K562 (cell line): Measurements from ENCODE around the gene TNFRSF18. TPM values are rescaled to one million over a fixed set of nuclear protein-coding genes. Genes with fewer than 3 reads are reported as not detected.
A peak's percentile ranks its signal among the peaks of the same experiment; 100 is the strongest.

Experiments
- ATAC-seq: fragments of 200-7000 bp; cut with Tn5 transposase; 3 replicates; pipeline ENCODE4 v1.9.1; 2020; ENCODE audit warnings: moderate library complexity
- BruUV-seq: library from RNA; stranded (reverse); fragments of 400-500 nt; replicated peaks from 2 replicates; lab custom pipeline; 2021; lab: Mats Ljungman, UMichigan
- CTCF ChIA-PET: fragments of 300-600 bp; formaldehyde crosslinking; extraction: SDS; loops from one replicate; lab custom pipeline; 2021; ENCODE audit warnings: low intra/inter-chr PET ratio; lab: Yijun Ruan, JAX
- POLR2A ChIA-PET: fragments of 300-600, 350-650 bp; sonication (Branson Sonifier 250); formaldehyde crosslinking; extraction: SDS; loops from one replicate; lab custom pipeline; 2021; ENCODE audit warnings: antibody characterized with exemption, inconsistent platforms; lab: Yijun Ruan, JAX
- DNase-seq, 4 experiments: peaks; one replicate each; pipeline versions ENCODE4 v3.0.0 to v3.0.0-alpha.2; 2011 to 2018; ENCODE audit warnings: low spot score in 3 of 4, mixed read lengths in 3 of 4; ENCODE audit errors: extremely low read depth in 1 of 4
- FAIRE-seq: peaks from 2 replicates; lab custom pipeline; 2011; peaks lifted over from hg19 to GRCh38; lab: Jason Lieb, UNC
- H2AFZ ChIP-seq: 2 replicates; pipeline ENCODE4 v1.6.0; 2011; ENCODE audit warnings: low read depth, low read length, control low read depth, inconsistent platforms
- H3K27ac ChIP-seq: fragments of 200-600 bp; 3 replicates; pipeline ENCODE4 v1.8.0; 2011; ENCODE audit warnings: low read depth, mild to moderate bottlenecking, control low read depth, inconsistent platforms, low read length, moderate library complexity, mixed read lengths; ENCODE audit errors: extremely low read depth
- H3K27me3 ChIP-seq, 2 experiments: fragments of 300-600 bp in 1 of 2; 2 replicates in 1 of 2; 3 replicates in 1 of 2; pipeline versions ENCODE4 v1.6.0 to v1.8.0; 2011; ENCODE audit warnings: inconsistent platforms in 2 of 2, low read length in 2 of 2, mild to moderate bottlenecking in 1 of 2, mixed read lengths in 1 of 2, moderate library complexity in 1 of 2; ENCODE audit not compliant: control insufficient read depth in 2 of 2, insufficient read depth in 2 of 2
- H3K36me3 ChIP-seq: fragments of 300-600 bp; 3 replicates; pipeline ENCODE4 v1.8.0; 2011; ENCODE audit warnings: mild to moderate bottlenecking, low read length, inconsistent platforms; ENCODE audit not compliant: control insufficient read depth, insufficient read depth
- H3K4me1 ChIP-seq, 2 experiments: fragments of 200-600 bp in 1 of 2; replicated peaks in 1 of 2; 2 replicates in 1 of 2; 3 replicates in 1 of 2; pipeline versions ENCODE4 v1.5.1 to v1.8.0; 2011; ENCODE audit warnings: inconsistent platforms in 2 of 2, low read length in 2 of 2, mild to moderate bottlenecking in 1 of 2, mixed read lengths in 1 of 2, moderate library complexity in 1 of 2; ENCODE audit not compliant: control insufficient read depth in 2 of 2, insufficient read depth in 2 of 2
- H3K4me2 ChIP-seq: 2 replicates; pipeline ENCODE4 v1.6.1; 2011; ENCODE audit warnings: low read length, control low read depth, inconsistent platforms, mixed read lengths; ENCODE audit not compliant: insufficient read depth
- H3K4me3 ChIP-seq: fragments of 200-600 bp; sonication (generic), shearing (Covaris generic); 2 replicates; pipeline ENCODE4 v1.5.1; 2016; ENCODE audit warnings: control low read depth, inconsistent platforms
- H3K79me2 ChIP-seq: fragments of 200-600 bp; 3 replicates; pipeline ENCODE4 v1.8.0; 2011; ENCODE audit warnings: low read length, inconsistent platforms; ENCODE audit not compliant: control insufficient read depth, insufficient read depth
- H3K9ac ChIP-seq, 2 experiments: 2 replicates each; pipeline versions ENCODE4 v1.6.0 to v1.6.1; 2011; ENCODE audit warnings: low read depth in 2 of 2, low read length in 2 of 2, control low read depth in 1 of 2, inconsistent platforms in 1 of 2, mild to moderate bottlenecking in 1 of 2, mixed read lengths in 1 of 2; ENCODE audit not compliant: insufficient read depth in 1 of 2
- H3K9me1 ChIP-seq: one replicate; pipeline ENCODE4 v1.6.0; 2011; ENCODE audit warnings: inconsistent platforms, mild to moderate bottlenecking, low read length, moderate library complexity; ENCODE audit not compliant: control insufficient read depth, insufficient read depth
- H3K9me3 ChIP-seq: replicated peaks from 2 replicates; pipeline ENCODE4 v1.5.1; 2011; ENCODE audit warnings: low read depth, low read length, inconsistent platforms; ENCODE audit not compliant: control insufficient read depth, insufficient read depth
- H4K20me1 ChIP-seq: replicated peaks from 2 replicates; pipeline ENCODE4 v1.6.1; 2011; ENCODE audit warnings: low read length, inconsistent platforms, mixed read lengths; ENCODE audit not compliant: control insufficient read depth, insufficient read depth
- BMI1 ChIP-seq: fragments of 150-350 bp; IDR thresholded peaks from 2 replicates; pipeline ENCODE4 v1.6.1; 2014; ENCODE audit warnings: low read length
- CTCF ChIP-seq, 3 experiments: IDR thresholded peaks in 2 of 3; conservative IDR thresholded peaks in 1 of 3; 2 replicates each; pipeline ENCODE4 v1.5.1; 2011 to 2012; ENCODE audit warnings: low read length in 3 of 3, mild to moderate bottlenecking in 3 of 3, control low read depth in 2 of 3, improper control_type of control experiment in 1 of 3, inconsistent platforms in 1 of 3, low read depth in 1 of 3, mixed read lengths in 1 of 3, moderate library complexity in 1 of 3; ENCODE audit not compliant: insufficient read depth in 2 of 3
- ETV5 ChIP-seq: sonication (generic); formaldehyde crosslinking; IDR thresholded peaks from 2 replicates; pipeline ENCODE4 v1.4.0; 2020; ENCODE audit warnings: low read depth, mild to moderate bottlenecking, missing genetic modification reagents
- HDGF ChIP-seq: fragments of 450-650 bp; IDR thresholded peaks from 2 replicates; pipeline ENCODE4 v1.6.1; 2016
- MCM2 ChIP-seq: fragments of 450-650 bp; IDR thresholded peaks from 2 replicates; pipeline ENCODE4 v1.6.1; 2017; ENCODE audit warnings: low read depth, mild to moderate bottlenecking
- NCOA4 ChIP-seq: fragments of 450-650 bp; IDR thresholded peaks from 2 replicates; pipeline ENCODE4 v1.6.1; 2018; ENCODE audit warnings: mild to moderate bottlenecking; ENCODE audit not compliant: partially characterized antibody
- NFIX ChIP-seq: fragments of 250-450 bp; sonication (Bioruptor Pico); IDR thresholded peaks from 2 replicates; pipeline ENCODE4 v1.4.0; 2020; ENCODE audit warnings: low read depth, mild to moderate bottlenecking, moderate library complexity
- PYGO2 ChIP-seq: fragments of 450-650 bp; IDR thresholded peaks from 2 replicates; pipeline ENCODE4 v1.6.1; 2016; ENCODE audit warnings: mild to moderate bottlenecking, missing genetic modification characterization, moderate library complexity, missing compliant biosample characterization
- SIN3A ChIP-seq, 2 experiments: fragments of 150-350 bp in 1 of 2; IDR thresholded peaks; 2 replicates each; pipeline ENCODE4 v1.6.1; 2011 to 2016; ENCODE audit warnings: borderline replicate concordance in 2 of 2, low read depth in 2 of 2, low read length in 2 of 2, mild to moderate bottlenecking in 2 of 2, moderate library complexity in 2 of 2; ENCODE audit not compliant: control insufficient read depth in 1 of 2
- STAG1 ChIP-seq: sonication (generic); formaldehyde crosslinking; IDR thresholded peaks from 2 replicates; pipeline ENCODE4 v1.5.0; 2020; ENCODE audit warnings: missing genetic modification reagents, borderline replicate concordance
- TAF7 ChIP-seq: fragments of 450-650 bp; IDR thresholded peaks from 2 replicates; pipeline ENCODE4 v1.6.1; 2016; ENCODE audit warnings: missing genetic modification characterization, missing compliant biosample characterization
- WGBS: fragments of 100-300 bp; shearing (Covaris generic); methylation state at CpG from one replicate; pipeline ENCODE4 v1.1.6; 2016; ENCODE audit warnings: low coverage, mixed read lengths; ENCODE audit not compliant: insufficient coverage; ENCODE audit errors: missing lambda C conversion rate; 5-methylcytosine and 5-hydroxymethylcytosine counted together
- in situ Hi-C: fragments of 300-500 bp; cut with MboI; formaldehyde crosslinking; loops from 4 replicates; pipeline ENCODE4 v1.15.0; 2018; ENCODE audit warnings: inconsistent platforms, mixed read lengths
- intact Hi-C: fragments of 100-400 bp; cut with micrococcal nuclease; formaldehyde crosslinking; loops from 2 replicates; pipeline ENCODE4 v1.14.2; 2022
- microRNA counts: library from miRNA; unstranded; fragments of <30 nt; microRNA quantifications from one replicate; lab custom pipeline; 2016
- microRNA-seq: library from miRNA; unstranded; fragments of <30 nt; microRNA quantifications from one replicate; pipeline ENCODE4, GENCODE V29; 2018; ENCODE audit warnings: borderline microRNAs expressed
- polyA plus RNA-seq, 8 experiments: library from polyadenylated mRNA; depleted of rRNA in 4 of 8; stranded (reverse) in 5 of 8; unstranded in 3 of 8; fragments of >200 nt; fragmentation: Nextera tagmentation in 2 of 8; fragmentation: Illumina TruSeq in 1 of 8; extraction: Ambion mirVana in 2 of 8; extraction: Trizol in 1 of 8; gene quantifications; 2 replicates each; pipeline versions ENCODE4 v1.2.1 to v1.2.3, GENCODE V29; 2011 to 2014; ENCODE audit warnings: inconsistent platforms in 1 of 8, missing spikeins in 1 of 8
- small RNA-seq: library from RNA; depleted of rRNA; stranded (forward); fragments of <200 nt; gene quantifications from one replicate; pipeline ENCODE3, GENCODE V24; 2014
- total RNA-seq, 7 experiments: library from RNA; depleted of rRNA in 6 of 7; stranded (reverse); fragments of >200 nt in 6 of 7; fragmentation: Illumina TruSeq in 2 of 7; extraction: Trizol in 2 of 7; gene quantifications; 2 replicates each; pipeline versions ENCODE4 v1.2.1 to v1.2.3, GENCODE V29; 2011 to 2021; ENCODE audit warnings: low replicate concordance in 1 of 7

Gene TNFRSF18
- total and polyA plus RNA-seq, 9 of the 15 experiments (the other 6 are each of a cell fraction or from before 2014, with no cell fraction given), result 0.24 to 0.27 TPM; not detected in 7

- Histone ChIP-seq H4K20me1 (peaks cover 2% of the 10 kb centered on the region; the same call in 1 of the 2 replicates), H2AFZ (no peak overlapping the region), H3K79me2 (no peaks in the 10 kb centered on the region), H3K27ac (no peak overlapping the region), H3K4me2 (no peak overlapping the region), H3K9me1 (no peaks in the 10 kb centered on the region), H3K9ac (no peak overlapping the region), H3K36me3 (no peaks in the 10 kb centered on the region), H3K9me3 (no peaks in the 10 kb centered on the region), H3K4me1 (peaks cover 25 to 58% of the 10 kb centered on the region in 2 experiments), H3K4me3 (no peak overlapping the region), H3K27me3 (peaks cover 7 to 15% of the 10 kb centered on the region in 2 experiments; a peak in 2 of 5 replicates)
- intact Hi-C loops (no loop called here), in situ Hi-C loops (no loop called here)
- ChIA-PET POLR2A (interaction anchor here (0.5 to 1.0 kb wide), 2 partner anchors 22 to 528 kb away, joined by 3 to 4 read pairs; no protein-coding TSS in a partner anchor), CTCF (no interaction called here)
- no TSS peak for BruUV-seq
- WGBS, result 24% methylated on average over 4 of the region's 4 CpGs
- no peak for FAIRE-seq
- no peak for ATAC-seq
- no peak for TF ChIP-seq MCM2
- TF ChIP-seq HDGF, result no peak
- TF ChIP-seq SIN3A (IDR thresholded peaks at IDR 0.05; ENCODE audit: borderline replicate concordance in 2 of 2, control insufficient read depth in 1 of 2, low read depth in 2 of 2, low read length in 2 of 2), result no peak
- no peak for TF ChIP-seq NCOA4
- no peak for TF ChIP-seq STAG1
- no peak for TF ChIP-seq BMI1
- TF ChIP-seq NFIX (CRISPR knock-in tag), result no peak
- TF ChIP-seq ETV5, result no peak
- no peak for TF ChIP-seq TAF7
- TF ChIP-seq PYGO2 (tag), result no peak
- TF ChIP-seq CTCF (IDR thresholded peaks at IDR 0.05 in 2 of 3, conservative IDR thresholded peaks at IDR 0.05 in 1 of 3; ENCODE audit: insufficient read depth in 2 of 3, low read depth in 1 of 3, low read length in 3 of 3), result no peak
- no peak for DNase-seq
Observed at GRCh38 chr1:1153874-1154273, 52.5 kb downstream of the TNFRSF18 start.

MicroRNAs encoded within 50 kb of the gene (microRNA counts, 767-probe panel; counts per million panel counts)
- 1,139 counts per million, percentile 25 among the panel's probes with 10 or more counts for microRNA hsa-miR-200a-3p (lab: Ali Mortazavi, UCI)
- microRNA hsa-miR-200b-3p (lab: Ali Mortazavi, UCI), result not detected
- microRNA hsa-miR-429 (lab: Ali Mortazavi, UCI), result not detected

Small RNAs within 50 kb of the gene (microRNA-seq; reads per million reads assigned to microRNA genes)
- 0.73 reads per million for gene MIR200A
- 4.9 reads per million, percentile 46 among the genes with 10 or more reads in this experiment for gene MIR200B
- 0.55 reads per million for gene MIR429

Small RNAs within 50 kb of the gene (small RNA-seq; reads per million reads assigned to genes)
- not detected for gene MIR200A
- 0.15 reads per million for gene MIR200B
- gene MIR429, result not detected

Other genes starting within 250 kb of the TNFRSF18 start
Only the 7 nearest of the 29 such genes appear.
- not detected in 2 replicates for gene TTLL10, start 32.7 kb downstream of the TNFRSF18 start, total RNA-seq (2014; rRNA removed)
- not detected in 2 replicates for gene TTLL10, start 32.7 kb downstream of the TNFRSF18 start, total RNA-seq (2014; rRNA removed; fragmentation: Illumina TruSeq; extraction: Trizol)
- not detected in 2 replicates for gene TTLL10, start 32.7 kb downstream of the TNFRSF18 start, total RNA-seq (2015; rRNA removed; fragmentation: Illumina TruSeq; extraction: Trizol)
- not detected in 2 replicates for gene TTLL10, start 32.7 kb downstream of the TNFRSF18 start, total RNA-seq (2021)
- gene TTLL10, start 32.7 kb downstream of the TNFRSF18 start, polyA plus RNA-seq (2011; rRNA removed), result not detected in 2 replicates
- not detected in 2 replicates for gene TTLL10, start 32.7 kb downstream of the TNFRSF18 start, polyA plus RNA-seq (2014; fragmentation: Illumina TruSeq; extraction: Trizol)
- not detected for gene TTLL10, start 32.7 kb downstream of the TNFRSF18 start, polyA plus RNA-seq (2014; fragmentation: Nextera tagmentation; extraction: Ambion mirVana)
- gene TTLL10, start 32.7 kb downstream of the TNFRSF18 start, polyA plus RNA-seq (2014; rRNA removed), result not detected in 2 replicates
- gene TNFRSF4, start 7.6 kb upstream of the TNFRSF18 start, total RNA-seq (2014; rRNA removed), result 0.23 TPM in 1 of 2 replicates, not detected in the other
- not detected in 2 replicates for gene TNFRSF4, start 7.6 kb upstream of the TNFRSF18 start, total RNA-seq (2014; rRNA removed; fragmentation: Illumina TruSeq; extraction: Trizol)
- gene TNFRSF4, start 7.6 kb upstream of the TNFRSF18 start, total RNA-seq (2015; rRNA removed; fragmentation: Illumina TruSeq; extraction: Trizol), result 0.07 TPM in 1 of 2 replicates, not detected in the other
- gene TNFRSF4, start 7.6 kb upstream of the TNFRSF18 start, total RNA-seq (2021), result 0.44 and 0.47 TPM in 2 replicates
- 0.08 TPM in 1 of 2 replicates, not detected in the other for gene TNFRSF4, start 7.6 kb upstream of the TNFRSF18 start, polyA plus RNA-seq (2011; rRNA removed)
- not detected in 2 replicates for gene TNFRSF4, start 7.6 kb upstream of the TNFRSF18 start, polyA plus RNA-seq (2014; fragmentation: Illumina TruSeq; extraction: Trizol)
- not detected for gene TNFRSF4, start 7.6 kb upstream of the TNFRSF18 start, polyA plus RNA-seq (2014; fragmentation: Nextera tagmentation; extraction: Ambion mirVana)
- 0.16 TPM in 1 of 2 replicates, not detected in the other for gene TNFRSF4, start 7.6 kb upstream of the TNFRSF18 start, polyA plus RNA-seq (2014; rRNA removed)
- gene SDF4, start 25.4 kb upstream of the TNFRSF18 start, total RNA-seq (2014; rRNA removed), result 82.6 and 118 TPM in 2 replicates
- gene SDF4, start 25.4 kb upstream of the TNFRSF18 start, total RNA-seq (2014; rRNA removed; fragmentation: Illumina TruSeq; extraction: Trizol), result 18.1 and 30.3 TPM in 2 replicates
- 62.2 and 65.2 TPM in 2 replicates for gene SDF4, start 25.4 kb upstream of the TNFRSF18 start, total RNA-seq (2015; rRNA removed; fragmentation: Illumina TruSeq; extraction: Trizol)
- gene SDF4, start 25.4 kb upstream of the TNFRSF18 start, total RNA-seq (2021), result 152 and 160 TPM in 2 replicates
- gene SDF4, start 25.4 kb upstream of the TNFRSF18 start, polyA plus RNA-seq (2011; rRNA removed), result 43.8 and 77.2 TPM in 2 replicates
- 66.0 and 88.1 TPM in 2 replicates for gene SDF4, start 25.4 kb upstream of the TNFRSF18 start, polyA plus RNA-seq (2014; fragmentation: Illumina TruSeq; extraction: Trizol)
- gene SDF4, start 25.4 kb upstream of the TNFRSF18 start, polyA plus RNA-seq (2014; fragmentation: Nextera tagmentation; extraction: Ambion mirVana), result 1 to 10 TPM in 1 of 2 experiments, under 1 TPM in 1; 0.35 to 4.9 TPM
- 93.4 and 101 TPM in 2 replicates for gene SDF4, start 25.4 kb upstream of the TNFRSF18 start, polyA plus RNA-seq (2014; rRNA removed)
- 29.8 and 33.0 TPM in 2 replicates for gene B3GALT6, start 25.6 kb upstream of the TNFRSF18 start, total RNA-seq (2014; rRNA removed)
- 6.8 and 9.0 TPM in 2 replicates for gene B3GALT6, start 25.6 kb upstream of the TNFRSF18 start, total RNA-seq (2014; rRNA removed; fragmentation: Illumina TruSeq; extraction: Trizol)
- 12.8 and 13.9 TPM in 2 replicates for gene B3GALT6, start 25.6 kb upstream of the TNFRSF18 start, total RNA-seq (2015; rRNA removed; fragmentation: Illumina TruSeq; extraction: Trizol)
- gene B3GALT6, start 25.6 kb upstream of the TNFRSF18 start, total RNA-seq (2021), result 27.9 and 28.1 TPM in 2 replicates
- gene B3GALT6, start 25.6 kb upstream of the TNFRSF18 start, polyA plus RNA-seq (2011; rRNA removed), result 5.6 and 7.8 TPM in 2 replicates
- 8.4 and 9.9 TPM in 2 replicates for gene B3GALT6, start 25.6 kb upstream of the TNFRSF18 start, polyA plus RNA-seq (2014; fragmentation: Illumina TruSeq; extraction: Trizol)
- gene B3GALT6, start 25.6 kb upstream of the TNFRSF18 start, polyA plus RNA-seq (2014; fragmentation: Nextera tagmentation; extraction: Ambion mirVana), result 1 to 10 TPM in 1 of 2 experiments, under 1 TPM in 1; 0.68 to 1.0 TPM
- gene B3GALT6, start 25.6 kb upstream of the TNFRSF18 start, polyA plus RNA-seq (2014; rRNA removed), result 15.8 and 17.2 TPM in 2 replicates
- gene C1QTNF12, start 40.1 kb upstream of the TNFRSF18 start, total RNA-seq (2014; rRNA removed), result 1.3 and 1.6 TPM in 2 replicates
- gene C1QTNF12, start 40.1 kb upstream of the TNFRSF18 start, total RNA-seq (2014; rRNA removed; fragmentation: Illumina TruSeq; extraction: Trizol), result not detected in 2 replicates
- gene C1QTNF12, start 40.1 kb upstream of the TNFRSF18 start, total RNA-seq (2015; rRNA removed; fragmentation: Illumina TruSeq; extraction: Trizol), result 0.58 and 0.75 TPM in 2 replicates
- gene C1QTNF12, start 40.1 kb upstream of the TNFRSF18 start, total RNA-seq (2021), result 2.2 and 3.7 TPM in 2 replicates
- gene C1QTNF12, start 40.1 kb upstream of the TNFRSF18 start, polyA plus RNA-seq (2011; rRNA removed), result 0.43 and 1.1 TPM in 2 replicates
- gene C1QTNF12, start 40.1 kb upstream of the TNFRSF18 start, polyA plus RNA-seq (2014; fragmentation: Illumina TruSeq; extraction: Trizol), result 1.1 TPM in 1 of 2 replicates, not detected in the other
- under 1 TPM in 1 of 2 experiments, not detected in 1; 0.11 TPM for gene C1QTNF12, start 40.1 kb upstream of the TNFRSF18 start, polyA plus RNA-seq (2014; fragmentation: Nextera tagmentation; extraction: Ambion mirVana)
- gene C1QTNF12, start 40.1 kb upstream of the TNFRSF18 start, polyA plus RNA-seq (2014; rRNA removed), result 1.3 and 4.3 TPM in 2 replicates
- 110 and 124 TPM in 2 replicates for gene UBE2J2, start 67.3 kb upstream of the TNFRSF18 start, total RNA-seq (2014; rRNA removed)
- 47.1 and 51.5 TPM in 2 replicates for gene UBE2J2, start 67.3 kb upstream of the TNFRSF18 start, total RNA-seq (2014; rRNA removed; fragmentation: Illumina TruSeq; extraction: Trizol)
- gene UBE2J2, start 67.3 kb upstream of the TNFRSF18 start, total RNA-seq (2015; rRNA removed; fragmentation: Illumina TruSeq; extraction: Trizol), result 73.0 and 75.5 TPM in 2 replicates
- gene UBE2J2, start 67.3 kb upstream of the TNFRSF18 start, total RNA-seq (2021), result 109 and 112 TPM in 2 replicates
- gene UBE2J2, start 67.3 kb upstream of the TNFRSF18 start, polyA plus RNA-seq (2011; rRNA removed), result 36.4 and 45.5 TPM in 2 replicates
- 81.5 and 83.2 TPM in 2 replicates for gene UBE2J2, start 67.3 kb upstream of the TNFRSF18 start, polyA plus RNA-seq (2014; fragmentation: Illumina TruSeq; extraction: Trizol)
- gene UBE2J2, start 67.3 kb upstream of the TNFRSF18 start, polyA plus RNA-seq (2014; fragmentation: Nextera tagmentation; extraction: Ambion mirVana), result 1 to 10 TPM in 1 of 2 experiments, under 1 TPM in 1; 0.93 to 2.3 TPM
- gene UBE2J2, start 67.3 kb upstream of the TNFRSF18 start, polyA plus RNA-seq (2014; rRNA removed), result 107 and 108 TPM in 2 replicates
- 0.53 and 0.64 TPM in 2 replicates for gene SCNN1D, start 73.8 kb upstream of the TNFRSF18 start, total RNA-seq (2014; rRNA removed)
- 0.06 TPM in 1 of 2 replicates, not detected in the other for gene SCNN1D, start 73.8 kb upstream of the TNFRSF18 start, total RNA-seq (2014; rRNA removed; fragmentation: Illumina TruSeq; extraction: Trizol)
- 0.29 and 0.38 TPM in 2 replicates for gene SCNN1D, start 73.8 kb upstream of the TNFRSF18 start, total RNA-seq (2015; rRNA removed; fragmentation: Illumina TruSeq; extraction: Trizol)
- 0.73 and 0.87 TPM in 2 replicates for gene SCNN1D, start 73.8 kb upstream of the TNFRSF18 start, total RNA-seq (2021)
- 0.38 and 0.92 TPM in 2 replicates for gene SCNN1D, start 73.8 kb upstream of the TNFRSF18 start, polyA plus RNA-seq (2011; rRNA removed)
- 0.04 and 0.26 TPM in 2 replicates for gene SCNN1D, start 73.8 kb upstream of the TNFRSF18 start, polyA plus RNA-seq (2014; fragmentation: Illumina TruSeq; extraction: Trizol)
- under 1 TPM in 1 of 2 experiments, not detected in 1; 0.01 TPM for gene SCNN1D, start 73.8 kb upstream of the TNFRSF18 start, polyA plus RNA-seq (2014; fragmentation: Nextera tagmentation; extraction: Ambion mirVana)
- gene SCNN1D, start 73.8 kb upstream of the TNFRSF18 start, polyA plus RNA-seq (2014; rRNA removed), result 1.1 TPM in 2 replicates